SK-N-SH treated with all-trans-retinoic acid at 6 μM for 48 hours (cell line): ENCODE results near the gene ZMIZ2.

Experiments
- ARNTL ChIP-seq: fragments of 450-650 bp; formaldehyde crosslinking; IDR thresholded peaks from 2 replicates; pipeline ENCODE4 v1.5.0; 2020; ENCODE audit warnings: low read depth, mild to moderate bottlenecking, moderate library complexity, borderline replicate concordance
- ISL1 ChIP-seq: fragments of 250-450 bp; sonication (Bioruptor Pico); IDR thresholded peaks from 2 replicates; pipeline ENCODE4 v2.1.2; 2022; ENCODE audit warnings: mild to moderate bottlenecking, moderate library complexity
- OSR1 ChIP-seq: fragments of 250-450 bp; sonication (Bioruptor Pico); IDR thresholded peaks from 2 replicates; pipeline ENCODE4 v1.8.0; 2022; ENCODE audit warnings: moderate library complexity, mild to moderate bottlenecking, inconsistent platforms
- PPARA ChIP-seq: fragments of 250-450 bp; sonication (Bioruptor Pico); IDR thresholded peaks from 2 replicates; pipeline ENCODE4 v1.5.0; 2020; ENCODE audit warnings: mild to moderate bottlenecking, borderline replicate concordance
- RARB ChIP-seq: fragments of 250-450 bp; sonication (Bioruptor Pico); IDR thresholded peaks from 2 replicates; pipeline ENCODE4 v1.8.0; 2021; ENCODE audit warnings: mild to moderate bottlenecking, moderate library complexity
- TOX ChIP-seq: fragments of 250-450 bp; sonication (Bioruptor Pico); IDR thresholded peaks from 2 replicates; pipeline ENCODE4 v1.8.0; 2021; ENCODE audit warnings: mild to moderate bottlenecking, moderate library complexity, borderline replicate concordance
- ZC3H10 ChIP-seq: fragments of 250-450 bp; sonication (Bioruptor Pico); IDR thresholded peaks from 2 replicates; pipeline ENCODE4 v1.5.1; 2021; ENCODE audit warnings: mild to moderate bottlenecking, moderate library complexity
- ZFP3 ChIP-seq: fragments of 250-450 bp; sonication (Bioruptor Pico); IDR thresholded peaks from 2 replicates; pipeline ENCODE4 v1.5.0; 2020; ENCODE audit warnings: mild to moderate bottlenecking, moderate library complexity
- ZFP30 ChIP-seq: fragments of 450-650 bp; formaldehyde crosslinking; IDR thresholded peaks from 2 replicates; pipeline ENCODE4 v1.5.0; 2022; ENCODE audit warnings: mild to moderate bottlenecking, moderate library complexity
- ZNF70 ChIP-seq: fragments of 450-650 bp; formaldehyde crosslinking; IDR thresholded peaks from 2 replicates; pipeline ENCODE4 v1.5.0; 2020; ENCODE audit warnings: mild to moderate bottlenecking, moderate library complexity
- ZNF8 ChIP-seq: fragments of 450-650 bp; formaldehyde crosslinking; IDR thresholded peaks from 2 replicates; pipeline ENCODE4 v1.5.0; 2020; ENCODE audit warnings: mild to moderate bottlenecking, moderate library complexity
- TF ChIP-seq, protein P1 (sequence below): fragments of 250-450 bp; sonication (Bioruptor Pico); IDR thresholded peaks from 2 replicates; pipeline ENCODE4 v1.8.0; 2020; ENCODE audit warnings: mild to moderate bottlenecking, moderate library complexity, borderline replicate concordance
- TF ChIP-seq, protein P2 (sequence below): fragments of 250-450 bp; sonication (Bioruptor Pico); IDR thresholded peaks from 2 replicates; pipeline ENCODE4 v1.5.1; 2020; ENCODE audit warnings: low read depth, mild to moderate bottlenecking, moderate library complexity

DNA sequence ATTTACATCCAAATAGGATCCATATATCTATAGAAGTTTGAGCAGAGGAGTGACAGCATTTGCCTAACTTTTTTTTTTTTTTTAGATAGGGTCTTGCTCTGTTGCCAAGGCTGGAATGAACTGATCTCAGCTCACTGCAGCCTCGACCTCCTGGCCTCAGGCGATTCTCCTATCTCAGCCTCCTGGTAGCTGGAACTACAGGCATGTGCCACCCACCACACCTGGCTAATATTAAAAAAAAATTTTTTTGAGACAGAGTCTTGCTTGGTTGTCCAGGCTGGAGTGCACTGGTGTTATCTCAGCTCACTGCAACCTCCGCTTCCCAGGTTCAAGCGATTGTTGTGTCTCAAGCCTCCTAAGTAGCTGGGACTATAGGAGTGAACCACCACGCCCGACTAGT is 62.9 kb downstream of the ZMIZ2 start:
- TF ChIP-seq ARNTL (CRISPR knock-in tag) (no peak), ISL1 (CRISPR knock-in tag) (no peak), ZFP3 (CRISPR knock-in tag) (no peak), TOX (CRISPR knock-in tag) (no peak), OSR1 (no peak), ZNF70 (CRISPR knock-in tag) (no peak), RARB (no peak), ZC3H10 (CRISPR knock-in tag) (no peak), PPARA (CRISPR knock-in tag) (no peak), ZFP30 (CRISPR knock-in tag) (no peak), ZNF8 (CRISPR knock-in tag) (no peak)
- TF ChIP-seq, protein P1, sequence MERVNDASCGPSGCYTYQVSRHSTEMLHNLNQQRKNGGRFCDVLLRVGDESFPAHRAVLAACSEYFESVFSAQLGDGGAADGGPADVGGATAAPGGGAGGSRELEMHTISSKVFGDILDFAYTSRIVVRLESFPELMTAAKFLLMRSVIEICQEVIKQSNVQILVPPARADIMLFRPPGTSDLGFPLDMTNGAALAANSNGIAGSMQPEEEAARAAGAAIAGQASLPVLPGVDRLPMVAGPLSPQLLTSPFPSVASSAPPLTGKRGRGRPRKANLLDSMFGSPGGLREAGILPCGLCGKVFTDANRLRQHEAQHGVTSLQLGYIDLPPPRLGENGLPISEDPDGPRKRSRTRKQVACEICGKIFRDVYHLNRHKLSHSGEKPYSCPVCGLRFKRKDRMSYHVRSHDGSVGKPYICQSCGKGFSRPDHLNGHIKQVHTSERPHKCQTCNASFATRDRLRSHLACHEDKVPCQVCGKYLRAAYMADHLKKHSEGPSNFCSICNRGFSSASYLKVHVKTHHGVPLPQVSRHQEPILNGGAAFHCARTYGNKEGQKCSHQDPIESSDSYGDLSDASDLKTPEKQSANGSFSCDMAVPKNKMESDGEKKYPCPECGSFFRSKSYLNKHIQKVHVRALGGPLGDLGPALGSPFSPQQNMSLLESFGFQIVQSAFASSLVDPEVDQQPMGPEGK, result no peak
- TF ChIP-seq, protein P2, sequence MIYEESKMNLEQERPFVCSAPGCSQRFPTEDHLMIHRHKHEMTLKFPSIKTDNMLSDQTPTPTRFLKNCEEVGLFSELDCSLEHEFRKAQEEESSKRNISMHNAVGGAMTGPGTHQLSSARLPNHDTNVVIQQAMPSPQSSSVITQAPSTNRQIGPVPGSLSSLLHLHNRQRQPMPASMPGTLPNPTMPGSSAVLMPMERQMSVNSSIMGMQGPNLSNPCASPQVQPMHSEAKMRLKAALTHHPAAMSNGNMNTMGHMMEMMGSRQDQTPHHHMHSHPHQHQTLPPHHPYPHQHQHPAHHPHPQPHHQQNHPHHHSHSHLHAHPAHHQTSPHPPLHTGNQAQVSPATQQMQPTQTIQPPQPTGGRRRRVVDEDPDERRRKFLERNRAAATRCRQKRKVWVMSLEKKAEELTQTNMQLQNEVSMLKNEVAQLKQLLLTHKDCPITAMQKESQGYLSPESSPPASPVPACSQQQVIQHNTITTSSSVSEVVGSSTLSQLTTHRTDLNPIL (CRISPR knock-in tag), result no peak
